HG03159 (cell line): ENCODE measurements around the gene HEATR5B.

ENCODE experiments used
- ATAC-seq: cut with Tn5 transposase; IDR thresholded peaks from one replicate; pipeline ENCODE4 v1.9.1; 2021; ENCODE audit warnings: mild to moderate bottlenecking, moderate library complexity; ENCODE audit not compliant: unreplicated experiment

HEATR5B gene

DNA sequence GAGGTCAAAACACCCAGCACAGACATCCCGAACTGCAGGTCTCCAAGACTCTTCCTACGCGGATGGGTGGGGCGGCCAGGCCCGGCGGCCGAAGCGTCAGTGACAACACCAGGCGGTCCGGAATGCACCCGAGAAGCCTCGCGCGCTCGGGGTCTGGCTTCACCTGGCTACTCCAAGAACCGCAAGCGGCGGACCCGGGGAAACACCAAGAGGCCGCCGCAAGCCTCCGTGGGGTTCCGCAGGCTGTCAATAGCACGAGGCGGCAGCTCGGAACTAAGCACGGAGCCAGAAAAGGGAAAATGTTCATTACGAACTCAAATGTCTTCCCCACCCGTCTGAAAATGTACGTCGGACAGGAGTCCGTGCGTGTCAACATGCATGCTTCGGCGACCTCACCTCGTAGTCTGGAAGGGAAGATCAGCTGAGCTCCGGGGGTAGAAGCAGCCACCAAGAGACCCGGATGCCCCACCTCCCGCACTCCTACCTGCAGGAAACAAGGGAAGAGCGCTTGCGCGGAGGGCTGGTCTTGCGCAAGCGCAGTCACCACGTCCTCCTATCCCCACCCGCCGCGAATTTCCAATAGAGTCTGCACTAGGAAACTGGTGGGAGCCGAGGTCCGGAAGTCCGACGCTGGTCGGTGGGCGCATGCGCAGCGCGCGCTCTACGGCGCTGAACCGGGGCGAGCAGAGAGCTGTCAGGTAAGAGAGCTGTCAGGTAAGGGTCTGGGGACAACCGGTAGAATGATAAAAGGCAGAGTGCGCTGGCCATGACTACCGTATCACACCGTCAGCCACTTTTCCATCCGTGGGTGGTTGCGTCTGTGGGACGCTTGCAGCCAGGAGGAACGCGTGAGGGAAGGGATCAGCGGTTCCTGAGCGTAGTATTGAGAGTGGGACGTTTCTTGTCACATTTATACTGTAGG lies at the start of gene HEATR5B, which contains the start of gene GPATCH11:
Gene HEATR5B (minus strand): TSS at position 500 of the 922 bp plus-strand sequence. CDS start 958 bp downstream, outside the sequence.
Gene GPATCH11 (plus strand): TSS at position 646 of the 922 bp plus-strand sequence. CDS start 3,864 bp downstream, outside the sequence.
- ATAC-seq: peak; percentile 71

- no peak for ATAC-seq
These were observed 48.7 kb upstream of the HEATR5B start for GRCh38 chr2:37132914-37133313.

DNA sequence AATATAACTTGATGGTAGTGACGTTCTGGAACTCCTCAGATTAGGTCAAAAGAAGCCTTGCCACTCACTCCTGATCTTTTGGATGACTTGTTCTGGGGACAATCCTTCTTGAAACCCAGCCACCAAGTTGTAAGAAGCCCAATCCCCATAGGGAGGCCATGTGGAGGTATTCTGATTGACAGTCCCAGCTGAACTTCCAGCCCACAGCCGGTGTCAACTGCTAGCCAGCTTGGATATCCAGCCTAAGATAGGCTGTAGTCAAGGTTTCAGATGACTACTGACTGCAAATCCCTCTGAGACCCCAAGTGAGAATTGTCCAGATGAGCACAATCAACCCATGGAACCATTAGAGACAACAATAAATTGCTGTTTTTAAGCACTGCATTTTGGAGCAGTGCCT lies 41.2 kb upstream of the HEATR5B start:
- no peak for ATAC-seq

DNA sequence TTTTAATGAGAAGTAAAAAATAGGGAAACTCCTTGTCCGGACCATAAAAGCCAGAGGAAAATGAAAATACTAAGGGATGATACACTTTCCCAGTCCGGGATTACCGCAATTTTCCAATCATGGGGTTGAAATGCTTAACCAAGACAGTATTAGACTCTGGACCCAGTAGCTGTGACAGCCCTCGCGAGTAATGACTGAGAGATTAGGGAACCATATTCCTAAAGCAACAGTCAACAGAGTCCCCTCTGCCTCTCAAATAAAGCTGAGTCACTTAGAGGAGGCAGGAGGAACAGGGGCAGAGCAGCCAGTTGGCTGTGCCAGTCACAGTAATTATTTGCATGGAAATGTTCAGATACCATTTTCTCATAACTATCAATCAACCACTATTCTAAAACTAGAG lies 35.0 kb upstream of the HEATR5B start:
- no peak for ATAC-seq

- ATAC-seq: no peak
These were observed 33.4 kb upstream of the HEATR5B start for GRCh38 chr2:37117566-37117965.

GRCh38 chr2:37111958-37112357 lies 27.8 kb upstream of the HEATR5B start:
- no peak for ATAC-seq

DNA sequence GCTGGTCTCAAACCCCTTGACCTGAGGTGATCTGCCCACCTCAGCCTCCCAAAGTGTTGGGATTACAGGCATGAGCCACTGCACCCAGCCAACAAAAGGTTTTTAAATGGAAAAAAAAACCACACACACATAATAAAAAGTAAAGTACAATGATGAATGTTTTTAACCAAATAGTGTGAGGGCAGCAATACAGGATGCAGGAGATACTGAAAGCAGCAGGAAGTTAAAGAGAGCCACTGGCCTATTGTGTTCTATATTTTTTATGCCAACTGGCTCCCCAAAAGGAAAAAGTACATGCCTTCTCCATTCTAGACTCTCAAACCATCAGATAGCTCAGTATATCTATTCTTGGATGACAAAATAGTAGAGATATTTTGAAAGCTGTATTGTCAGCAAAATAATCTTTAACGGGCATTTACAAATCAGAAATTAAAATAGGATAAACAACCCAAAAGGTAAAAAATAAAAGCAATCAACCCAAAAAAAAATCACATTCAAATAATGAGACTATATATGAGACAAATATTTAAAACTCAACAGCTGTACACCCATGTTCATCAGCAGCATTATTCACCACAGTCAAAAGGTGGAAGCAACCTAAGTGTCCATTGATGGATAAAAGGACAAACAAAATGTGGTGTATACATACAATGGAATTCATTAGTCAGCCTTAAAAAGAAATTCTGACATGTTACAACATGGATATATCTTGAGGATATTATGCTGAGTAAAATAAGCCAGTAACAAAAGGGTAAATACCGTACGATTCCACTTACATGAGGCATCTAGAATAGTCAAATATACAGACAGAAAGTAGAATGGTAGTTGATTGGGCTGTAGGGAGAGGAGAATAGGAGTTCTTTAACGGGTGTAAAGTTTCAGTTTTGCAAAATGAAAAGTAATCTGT lies 26.4 kb upstream of the HEATR5B start:
- ATAC-seq: no peak

GRCh38 chr2:37109523-37109922 lies 25.4 kb upstream of the HEATR5B start:
- ATAC-seq: no peak

DNA sequence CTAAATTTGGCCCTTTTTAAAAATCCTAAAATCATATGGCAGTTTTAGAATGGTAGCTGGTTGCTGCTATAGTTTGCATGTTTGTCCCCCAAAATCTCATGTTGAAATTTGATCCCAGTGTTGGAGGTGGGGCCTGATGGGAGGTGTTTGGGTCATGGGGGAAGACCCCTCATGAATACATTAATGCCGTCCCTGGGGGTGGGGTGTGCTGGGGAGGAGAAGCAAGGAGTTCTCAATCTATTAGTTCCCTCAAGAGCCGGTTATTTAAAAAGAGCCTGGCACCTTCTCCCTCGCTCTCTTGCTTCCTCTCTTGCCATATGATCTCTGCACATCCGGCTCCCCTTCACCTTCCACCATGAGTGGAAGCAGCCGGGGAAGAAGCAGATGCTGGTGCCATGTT lies 21.0 kb upstream of the HEATR5B start:
- ATAC-seq: no peak

GRCh38 chr2:37104178-37104577 lies 20.0 kb upstream of the HEATR5B start:
- no peak for ATAC-seq

GRCh38 chr2:37102588-37102987 lies 18.4 kb upstream of the HEATR5B start:
- ATAC-seq: no peak

- ATAC-seq: no peak
These were observed 15.9 kb upstream of the HEATR5B start for GRCh38 chr2:37100054-37100453.

- ATAC-seq: no peak
These were observed 14.4 kb upstream of the HEATR5B start for GRCh38 chr2:37098416-37099118.

DNA sequence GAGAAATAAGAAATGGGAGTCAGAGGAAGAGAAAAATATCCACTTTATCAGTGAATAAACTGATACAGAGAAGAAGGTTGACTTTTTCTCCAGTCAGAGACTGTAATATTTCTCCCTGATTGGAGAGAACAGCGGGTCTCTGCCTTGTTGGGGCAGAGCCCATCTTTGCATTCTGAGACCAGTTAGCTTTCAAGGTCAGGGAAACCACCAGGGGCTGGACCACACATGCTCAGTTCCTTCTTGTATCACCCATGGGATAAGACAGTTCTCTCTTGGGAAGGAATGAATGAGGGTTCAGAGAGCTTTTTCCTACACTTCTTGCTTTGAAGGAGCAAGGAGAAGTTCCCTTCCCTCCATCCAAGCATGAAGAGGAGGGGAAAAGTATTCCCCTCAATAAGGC lies 12.4 kb upstream of the HEATR5B start:
- no peak for ATAC-seq

- no peak for ATAC-seq
These were observed 7.7 kb upstream of the HEATR5B start for GRCh38 chr2:37091873-37092272.

DNA sequence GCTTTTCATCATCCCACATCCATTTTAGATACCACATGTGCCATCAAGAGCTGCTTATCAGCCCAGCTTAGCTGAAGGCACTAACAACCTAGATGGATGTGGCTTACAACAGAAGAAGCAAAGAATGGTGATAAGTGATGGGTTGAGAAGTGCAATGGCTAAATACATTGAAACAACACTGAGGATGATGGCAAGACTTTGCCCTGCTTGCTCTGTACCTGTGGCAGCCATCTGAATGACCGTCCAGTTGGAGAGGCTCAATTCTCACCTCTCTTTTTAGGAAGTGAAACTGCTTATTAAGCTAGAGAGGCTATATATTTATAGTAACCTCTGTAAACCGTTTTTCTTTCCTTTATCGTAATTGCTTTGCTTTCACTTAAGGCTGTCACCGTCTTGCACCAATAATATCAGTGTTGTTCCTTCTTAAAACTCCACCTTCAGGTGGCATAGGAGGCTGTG lies 5.9 kb upstream of the HEATR5B start:
- peak; percentile 86 for ATAC-seq

GRCh38 chr2:37085731-37086147 lies 1.6 kb upstream of the HEATR5B start:
- no peak for ATAC-seq

GRCh38 chr2:37084797-37085196 lies 625 bp upstream of the HEATR5B start:
- ATAC-seq: no peak

DNA sequence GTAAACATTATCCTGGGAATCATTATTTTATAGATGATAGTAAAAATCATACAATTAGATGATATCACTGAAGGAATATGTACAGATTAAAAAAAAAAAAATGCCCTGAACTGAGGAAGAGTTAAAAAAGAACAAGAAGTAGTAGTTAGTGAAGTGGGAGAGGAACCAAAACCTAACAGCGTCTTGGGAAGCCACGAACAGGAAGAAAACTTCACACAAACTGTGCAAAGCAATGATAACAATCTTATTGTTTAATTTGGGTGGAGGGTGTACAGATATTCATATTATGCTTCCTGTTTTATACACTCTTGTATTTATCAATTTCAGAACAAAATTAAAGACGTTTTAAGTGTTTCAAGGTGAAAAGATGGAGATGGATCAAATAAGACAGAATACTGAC lies 3.5 kb downstream of the HEATR5B start:
- ATAC-seq: no peak

DNA sequence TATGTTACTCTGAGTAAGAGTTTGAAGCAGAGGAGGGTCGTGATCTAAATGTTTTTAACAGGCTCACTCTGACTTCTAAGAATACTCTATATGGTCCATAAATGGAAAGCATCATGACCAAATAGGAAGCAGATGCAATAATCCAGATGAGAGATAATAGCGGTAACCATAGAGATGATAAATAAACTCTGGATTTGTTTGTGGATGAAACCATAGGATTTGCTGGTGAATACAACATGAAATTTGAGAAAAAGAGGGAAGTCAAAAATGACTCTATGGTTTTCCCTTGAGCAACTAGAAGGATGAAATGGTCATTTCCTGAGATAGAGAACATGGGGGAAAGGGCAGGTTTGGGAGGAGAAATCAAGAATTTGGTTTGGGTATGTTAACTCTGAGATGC lies 3.9 kb downstream of the HEATR5B start:
- ATAC-seq: no peak

DNA sequence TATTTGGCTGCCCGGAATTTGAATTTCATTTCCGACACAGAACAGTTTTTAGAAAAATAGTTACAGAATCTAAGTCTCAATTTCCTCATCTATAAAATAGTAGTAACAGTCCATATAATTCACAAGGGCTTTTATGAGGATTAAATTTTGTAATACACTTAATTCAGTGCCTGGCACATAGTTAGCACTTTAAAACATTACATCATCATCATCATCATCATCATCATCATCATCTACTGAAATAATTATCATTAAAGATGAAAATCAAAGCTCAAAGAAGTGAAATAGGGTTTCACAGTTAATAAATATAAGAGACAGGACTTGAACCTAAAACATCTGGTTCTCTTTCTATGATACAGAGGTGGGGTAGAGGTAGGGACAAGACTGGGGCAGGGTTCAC lies 13.2 kb downstream of the HEATR5B start:
- ATAC-seq: no peak
